LNCaP clone FGC (cell line): ENCODE results near the gene ELP1.
A peak's percentile ranks its signal among the peaks of the same experiment; 100 is the strongest.
"Not testable (repeated sequence)": the region's sequence is repeated elsewhere in the genome, so short reads cannot be mapped to it uniquely, and the experiment has no call there.

Experiments used
- DNase-seq: peaks from one replicate; pipeline ENCODE4 v3.0.0-alpha.2; 2011; ENCODE audit warnings: low read depth
- H3K4me3 ChIP-seq: 2 replicates; pipeline ENCODE4 v1.5.1; 2011; ENCODE audit warnings: mild to moderate bottlenecking, low read depth, low read length, control low read depth
- TF ChIP-seq, protein P1 (sequence below): IDR thresholded peaks from 2 replicates; pipeline ENCODE4 v1.5.1; 2012; ENCODE audit warnings: mild to moderate bottlenecking; ENCODE audit not compliant: control insufficient read depth, insufficient read depth; ENCODE audit errors: extremely low read depth

ELP1 gene

GRCh38 chr9:108855529-108855886 lies 78.4 kb downstream of the ELP1 start:
- H3K4me3 ChIP-seq, result no peak overlapping the region
- no peak for DNase-seq
- TF ChIP-seq, protein P1, sequence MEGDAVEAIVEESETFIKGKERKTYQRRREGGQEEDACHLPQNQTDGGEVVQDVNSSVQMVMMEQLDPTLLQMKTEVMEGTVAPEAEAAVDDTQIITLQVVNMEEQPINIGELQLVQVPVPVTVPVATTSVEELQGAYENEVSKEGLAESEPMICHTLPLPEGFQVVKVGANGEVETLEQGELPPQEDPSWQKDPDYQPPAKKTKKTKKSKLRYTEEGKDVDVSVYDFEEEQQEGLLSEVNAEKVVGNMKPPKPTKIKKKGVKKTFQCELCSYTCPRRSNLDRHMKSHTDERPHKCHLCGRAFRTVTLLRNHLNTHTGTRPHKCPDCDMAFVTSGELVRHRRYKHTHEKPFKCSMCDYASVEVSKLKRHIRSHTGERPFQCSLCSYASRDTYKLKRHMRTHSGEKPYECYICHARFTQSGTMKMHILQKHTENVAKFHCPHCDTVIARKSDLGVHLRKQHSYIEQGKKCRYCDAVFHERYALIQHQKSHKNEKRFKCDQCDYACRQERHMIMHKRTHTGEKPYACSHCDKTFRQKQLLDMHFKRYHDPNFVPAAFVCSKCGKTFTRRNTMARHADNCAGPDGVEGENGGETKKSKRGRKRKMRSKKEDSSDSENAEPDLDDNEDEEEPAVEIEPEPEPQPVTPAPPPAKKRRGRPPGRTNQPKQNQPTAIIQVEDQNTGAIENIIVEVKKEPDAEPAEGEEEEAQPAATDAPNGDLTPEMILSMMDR, result no peak

GRCh38 chr9:108854641-108855528 lies 79.0 kb downstream of the ELP1 start:
- no peak overlapping the region for H3K4me3 ChIP-seq
- DNase-seq, result no peak
- TF ChIP-seq, protein P1, result no peak

DNA sequence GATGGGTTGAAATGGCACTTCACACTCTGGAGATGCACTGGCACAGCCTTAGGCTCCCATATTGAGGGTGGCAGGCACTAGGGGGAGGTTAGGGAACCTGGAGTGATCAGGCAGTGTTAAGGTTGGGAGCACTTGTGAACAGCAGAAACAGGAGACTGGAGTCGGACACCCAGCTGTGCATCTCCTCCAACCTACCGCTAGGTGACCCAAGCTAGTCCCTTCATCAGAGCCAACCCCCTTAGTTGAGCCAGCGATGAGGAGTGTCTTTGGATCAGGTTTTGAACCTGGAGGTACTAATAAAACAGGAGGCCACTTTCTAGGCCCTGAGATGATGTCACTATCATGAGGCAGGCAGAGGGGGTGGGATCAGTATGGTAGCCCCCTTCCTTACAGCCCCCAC lies 79.8 kb downstream of the ELP1 start:
- DNase-seq, result no peak
- TF ChIP-seq, protein P1, result no peak
- H3K4me3 ChIP-seq, result no peak overlapping the region

- TF ChIP-seq, protein P1, result no peak
- no peak overlapping the region for H3K4me3 ChIP-seq
- DNase-seq, result no peak
Measured at GRCh38 chr9:108852079-108852478, 81.8 kb downstream of the ELP1 start.

- no peak for DNase-seq
- no peak overlapping the region for H3K4me3 ChIP-seq
- TF ChIP-seq, protein P1, result no peak
Measured at GRCh38 chr9:108851138-108851537, 82.8 kb downstream of the ELP1 start.

DNA sequence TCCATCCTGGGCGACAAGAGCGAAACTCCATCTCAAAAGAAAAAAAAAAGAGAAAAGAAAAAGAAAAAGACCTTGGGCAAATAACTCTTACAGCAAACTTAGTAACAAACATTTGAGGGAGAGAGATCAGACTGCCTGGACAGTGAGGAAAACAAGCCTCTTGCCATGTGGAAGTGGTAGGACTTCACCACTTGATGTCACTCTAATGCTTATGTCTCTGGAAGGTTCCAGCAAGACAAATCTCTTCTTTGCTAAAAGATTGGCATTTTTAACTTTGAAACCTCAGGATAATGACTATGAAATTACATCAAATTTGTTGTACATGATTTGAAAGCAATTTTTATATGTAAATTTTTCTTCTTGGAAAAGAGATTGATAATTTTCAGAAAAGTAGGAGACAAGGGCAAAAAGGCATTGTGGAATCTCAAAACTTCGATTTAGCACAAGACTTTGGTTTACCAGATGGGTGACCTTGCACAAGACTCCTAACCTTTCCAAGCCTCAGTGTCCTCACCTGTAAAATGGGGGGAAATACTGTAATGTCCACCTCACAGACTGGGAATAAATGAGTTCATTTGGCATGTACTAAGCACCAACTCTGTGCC lies 83.5 kb downstream of the ELP1 start:
- DNase-seq, result peak; percentile 19
- TF ChIP-seq, protein P1, result peak; percentile 66
- H3K4me3 ChIP-seq, result no peak overlapping the region

GRCh38 chr9:108848296-108848695 lies 85.6 kb downstream of the ELP1 start:
- DNase-seq, H3K4me3 ChIP-seq: not testable (repeated sequence)
